HepG2 (cell line): ENCODE data around the gene WIPF2. TPM values are rescaled to one million over a fixed set of nuclear protein-coding genes. Genes with fewer than 3 reads are reported as not detected.

ENCODE experiments used
- PHF8 ChIP-seq: sonication (generic); formaldehyde crosslinking; IDR thresholded peaks from 2 replicates; pipeline ENCODE4 v1.5.0; 2020; ENCODE audit warnings: missing genetic modification reagents
- RXRB ChIP-seq: IDR thresholded peaks from 2 replicates; pipeline ENCODE4 v1.6.1; 2016; ENCODE audit warnings: borderline replicate concordance, missing genetic modification reagents, missing compliant biosample characterization
- STAT5B ChIP-seq: sonication (generic); formaldehyde crosslinking; IDR thresholded peaks from 2 replicates; pipeline ENCODE4 v1.4.0; 2020; ENCODE audit warnings: missing genetic modification reagents
- polyA plus RNA-seq, 8 experiments: library from polyadenylated mRNA; depleted of rRNA in 3 of 8; stranded (reverse) in 7 of 8; unstranded in 1 of 8; fragments of >200 nt; fragmentation: Illumina TruSeq in 4 of 8; extraction: Trizol in 4 of 8; gene quantifications; 2 replicates each; pipeline versions ENCODE4 v1.2.1 to v1.2.3, GENCODE V29; 2011 to 2016; ENCODE audit warnings: low read depth in 4 of 8, missing spikeins in 1 of 8, mixed read lengths in 1 of 8; ENCODE audit not compliant: insufficient read depth in 1 of 8
- total RNA-seq, 5 experiments: library from RNA; depleted of rRNA; stranded (reverse); fragments of >200 nt; fragmentation: Illumina TruSeq; extraction: Trizol; gene quantifications; 2 replicates each; pipeline ENCODE4 v1.2.3, GENCODE V29; 2016; ENCODE audit warnings: low read depth in 1 of 5
- TF ChIP-seq, protein P1 (sequence below), 2 experiments: fragments of 450-650 bp in 1 of 2; sonication (generic) in 1 of 2; formaldehyde crosslinking in 1 of 2; IDR thresholded peaks; 2 replicates each; pipeline versions ENCODE4 v1.6.1 to v1.8.0; 2016 to 2022; ENCODE audit warnings: antibody characterized with exemption in 1 of 2, mild to moderate bottlenecking in 1 of 2, missing genetic modification reagents in 1 of 2
- TF ChIP-seq, protein P2 (sequence below): sonication (generic); formaldehyde crosslinking; IDR thresholded peaks from 2 replicates; pipeline ENCODE4 v1.5.0; 2020; ENCODE audit warnings: mild to moderate bottlenecking, missing genetic modification reagents, borderline replicate concordance

WIPF2 gene
- total and polyA plus RNA-seq, 2 of the 13 experiments (the other 11 are each of a cell fraction or from before 2014, with no cell fraction given), result 7.2 to 10.8 TPM

DNA sequence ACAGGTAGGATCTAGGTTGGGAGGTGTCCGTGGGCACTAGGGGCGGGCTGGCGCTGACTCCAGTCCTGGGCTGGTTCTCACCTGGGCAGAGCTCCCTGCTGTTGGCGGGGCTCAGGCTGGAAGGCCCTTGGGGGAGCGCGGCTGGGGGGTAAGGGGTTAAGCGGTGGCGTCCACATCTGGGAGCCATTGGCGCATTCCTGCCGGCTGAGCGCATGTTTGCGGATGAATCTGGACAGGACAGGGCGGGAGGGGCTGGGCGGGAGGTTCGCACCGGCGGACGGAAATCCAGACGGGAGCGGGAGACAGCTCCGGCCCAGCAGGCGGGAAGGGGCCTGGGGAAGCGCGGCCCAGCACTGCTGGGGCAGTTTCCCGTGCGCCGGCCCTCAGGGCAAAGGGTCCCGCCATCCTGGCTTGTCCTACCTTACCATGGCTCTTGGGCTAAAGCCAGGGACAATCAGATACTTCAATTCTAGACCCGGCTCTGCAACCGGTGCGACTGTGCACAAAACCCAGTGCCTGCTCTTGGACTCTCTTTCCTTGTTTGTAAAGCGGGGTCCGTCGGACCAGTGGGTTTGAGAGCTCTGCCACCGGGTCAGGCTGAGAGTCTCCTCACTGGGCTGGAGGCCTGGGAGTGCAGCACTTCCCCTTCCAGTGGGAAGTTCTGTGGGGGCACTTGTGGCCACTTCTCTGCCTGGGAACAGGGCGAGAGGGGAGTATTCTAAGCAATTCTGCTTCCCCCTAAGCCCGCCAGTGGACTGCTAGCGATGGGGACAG, 97.7 kb downstream of the WIPF2 start (continued):
- TF ChIP-seq, protein P1, sequence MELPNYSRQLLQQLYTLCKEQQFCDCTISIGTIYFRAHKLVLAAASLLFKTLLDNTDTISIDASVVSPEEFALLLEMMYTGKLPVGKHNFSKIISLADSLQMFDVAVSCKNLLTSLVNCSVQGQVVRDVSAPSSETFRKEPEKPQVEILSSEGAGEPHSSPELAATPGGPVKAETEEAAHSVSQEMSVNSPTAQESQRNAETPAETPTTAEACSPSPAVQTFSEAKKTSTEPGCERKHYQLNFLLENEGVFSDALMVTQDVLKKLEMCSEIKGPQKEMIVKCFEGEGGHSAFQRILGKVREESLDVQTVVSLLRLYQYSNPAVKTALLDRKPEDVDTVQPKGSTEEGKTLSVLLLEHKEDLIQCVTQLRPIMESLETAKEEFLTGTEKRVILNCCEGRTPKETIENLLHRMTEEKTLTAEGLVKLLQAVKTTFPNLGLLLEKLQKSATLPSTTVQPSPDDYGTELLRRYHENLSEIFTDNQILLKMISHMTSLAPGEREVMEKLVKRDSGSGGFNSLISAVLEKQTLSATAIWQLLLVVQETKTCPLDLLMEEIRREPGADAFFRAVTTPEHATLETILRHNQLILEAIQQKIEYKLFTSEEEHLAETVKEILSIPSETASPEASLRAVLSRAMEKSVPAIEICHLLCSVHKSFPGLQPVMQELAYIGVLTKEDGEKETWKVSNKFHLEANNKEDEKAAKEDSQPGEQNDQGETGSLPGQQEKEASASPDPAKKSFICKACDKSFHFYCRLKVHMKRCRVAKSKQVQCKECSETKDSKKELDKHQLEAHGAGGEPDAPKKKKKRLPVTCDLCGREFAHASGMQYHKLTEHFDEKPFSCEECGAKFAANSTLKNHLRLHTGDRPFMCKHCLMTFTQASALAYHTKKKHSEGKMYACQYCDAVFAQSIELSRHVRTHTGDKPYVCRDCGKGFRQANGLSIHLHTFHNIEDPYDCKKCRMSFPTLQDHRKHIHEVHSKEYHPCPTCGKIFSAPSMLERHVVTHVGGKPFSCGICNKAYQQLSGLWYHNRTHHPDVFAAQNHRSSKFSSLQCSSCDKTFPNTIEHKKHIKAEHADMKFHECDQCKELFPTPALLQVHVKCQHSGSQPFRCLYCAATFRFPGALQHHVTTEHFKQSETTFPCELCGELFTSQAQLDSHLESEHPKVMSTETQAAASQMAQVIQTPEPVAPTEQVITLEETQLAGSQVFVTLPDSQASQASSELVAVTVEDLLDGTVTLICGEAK (IDR thresholded peaks at IDR 0.05), result no peak
- TF ChIP-seq, protein P1 (CRISPR knock-in tag; IDR thresholded peaks at IDR 0.05), result no peak; the same call in 1 of the 2 replicates
- TF ChIP-seq RXRB (CRISPR knock-in tag), result peak; percentile 51; the same call in 1 of the 2 replicates
- no peak for TF ChIP-seq STAT5B (CRISPR knock-in tag)
- TF ChIP-seq PHF8 (CRISPR knock-in tag), result peak; percentile 58
- TF ChIP-seq, protein P2, sequence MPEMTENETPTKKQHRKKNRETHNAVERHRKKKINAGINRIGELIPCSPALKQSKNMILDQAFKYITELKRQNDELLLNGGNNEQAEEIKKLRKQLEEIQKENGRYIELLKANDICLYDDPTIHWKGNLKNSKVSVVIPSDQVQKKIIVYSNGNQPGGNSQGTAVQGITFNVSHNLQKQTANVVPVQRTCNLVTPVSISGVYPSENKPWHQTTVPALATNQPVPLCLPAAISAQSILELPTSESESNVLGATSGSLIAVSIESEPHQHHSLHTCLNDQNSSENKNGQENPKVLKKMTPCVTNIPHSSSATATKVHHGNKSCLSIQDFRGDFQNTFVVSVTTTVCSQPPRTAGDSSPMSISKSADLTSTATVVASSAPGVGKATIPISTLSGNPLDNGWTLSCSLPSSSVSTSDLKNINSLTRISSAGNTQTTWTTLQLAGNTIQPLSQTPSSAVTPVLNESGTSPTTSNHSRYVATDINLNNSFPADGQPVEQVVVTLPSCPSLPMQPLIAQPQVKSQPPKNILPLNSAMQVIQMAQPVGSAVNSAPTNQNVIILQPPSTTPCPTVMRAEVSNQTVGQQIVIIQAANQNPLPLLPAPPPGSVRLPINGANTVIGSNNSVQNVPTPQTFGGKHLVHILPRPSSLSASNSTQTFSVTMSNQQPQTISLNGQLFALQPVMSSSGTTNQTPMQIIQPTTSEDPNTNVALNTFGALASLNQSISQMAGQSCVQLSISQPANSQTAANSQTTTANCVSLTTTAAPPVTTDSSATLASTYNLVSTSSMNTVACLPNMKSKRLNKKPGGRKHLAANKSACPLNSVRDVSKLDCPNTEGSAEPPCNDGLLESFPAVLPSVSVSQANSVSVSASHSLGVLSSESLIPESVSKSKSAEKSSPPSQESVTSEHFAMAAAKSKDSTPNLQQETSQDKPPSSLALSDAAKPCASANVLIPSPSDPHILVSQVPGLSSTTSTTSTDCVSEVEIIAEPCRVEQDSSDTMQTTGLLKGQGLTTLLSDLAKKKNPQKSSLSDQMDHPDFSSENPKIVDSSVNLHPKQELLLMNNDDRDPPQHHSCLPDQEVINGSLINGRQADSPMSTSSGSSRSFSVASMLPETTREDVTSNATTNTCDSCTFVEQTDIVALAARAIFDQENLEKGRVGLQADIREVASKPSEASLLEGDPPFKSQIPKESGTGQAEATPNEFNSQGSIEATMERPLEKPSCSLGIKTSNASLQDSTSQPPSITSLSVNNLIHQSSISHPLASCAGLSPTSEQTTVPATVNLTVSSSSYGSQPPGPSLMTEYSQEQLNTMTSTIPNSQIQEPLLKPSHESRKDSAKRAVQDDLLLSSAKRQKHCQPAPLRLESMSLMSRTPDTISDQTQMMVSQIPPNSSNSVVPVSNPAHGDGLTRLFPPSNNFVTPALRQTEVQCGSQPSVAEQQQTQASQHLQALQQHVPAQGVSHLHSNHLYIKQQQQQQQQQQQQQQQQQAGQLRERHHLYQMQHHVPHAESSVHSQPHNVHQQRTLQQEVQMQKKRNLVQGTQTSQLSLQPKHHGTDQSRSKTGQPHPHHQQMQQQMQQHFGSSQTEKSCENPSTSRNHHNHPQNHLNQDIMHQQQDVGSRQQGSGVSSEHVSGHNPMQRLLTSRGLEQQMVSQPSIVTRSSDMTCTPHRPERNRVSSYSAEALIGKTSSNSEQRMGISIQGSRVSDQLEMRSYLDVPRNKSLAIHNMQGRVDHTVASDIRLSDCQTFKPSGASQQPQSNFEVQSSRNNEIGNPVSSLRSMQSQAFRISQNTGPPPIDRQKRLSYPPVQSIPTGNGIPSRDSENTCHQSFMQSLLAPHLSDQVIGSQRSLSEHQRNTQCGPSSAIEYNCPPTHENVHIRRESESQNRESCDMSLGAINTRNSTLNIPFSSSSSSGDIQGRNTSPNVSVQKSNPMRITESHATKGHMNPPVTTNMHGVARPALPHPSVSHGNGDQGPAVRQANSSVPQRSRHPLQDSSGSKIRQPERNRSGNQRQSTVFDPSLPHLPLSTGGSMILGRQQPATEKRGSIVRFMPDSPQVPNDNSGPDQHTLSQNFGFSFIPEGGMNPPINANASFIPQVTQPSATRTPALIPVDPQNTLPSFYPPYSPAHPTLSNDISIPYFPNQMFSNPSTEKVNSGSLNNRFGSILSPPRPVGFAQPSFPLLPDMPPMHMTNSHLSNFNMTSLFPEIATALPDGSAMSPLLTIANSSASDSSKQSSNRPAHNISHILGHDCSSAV (CRISPR knock-in tag), result no peak
